ENCODE measurements around the gene ATP5MC2.

DNA sequence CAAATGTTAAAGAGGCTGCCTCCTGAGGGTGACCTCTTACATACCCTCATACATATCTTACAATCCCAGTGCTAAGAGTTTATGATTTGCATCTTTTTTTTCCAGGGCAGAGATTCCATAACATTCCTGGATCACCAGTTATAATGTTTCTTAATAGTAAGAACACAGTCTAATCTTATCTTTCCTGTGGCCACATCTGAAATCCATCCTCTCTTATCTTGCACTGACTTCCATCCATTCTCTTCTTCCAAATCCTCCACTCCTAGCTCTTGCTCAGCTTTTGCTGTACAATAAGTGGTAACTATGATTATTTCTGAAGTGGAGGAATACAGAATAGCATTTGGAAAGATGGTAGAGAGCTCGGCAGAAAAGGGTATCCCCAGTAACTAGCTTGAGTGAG, 45.1 kb upstream of the ATP5MC2 start:
- TF ChIP-seq, protein P1, sequence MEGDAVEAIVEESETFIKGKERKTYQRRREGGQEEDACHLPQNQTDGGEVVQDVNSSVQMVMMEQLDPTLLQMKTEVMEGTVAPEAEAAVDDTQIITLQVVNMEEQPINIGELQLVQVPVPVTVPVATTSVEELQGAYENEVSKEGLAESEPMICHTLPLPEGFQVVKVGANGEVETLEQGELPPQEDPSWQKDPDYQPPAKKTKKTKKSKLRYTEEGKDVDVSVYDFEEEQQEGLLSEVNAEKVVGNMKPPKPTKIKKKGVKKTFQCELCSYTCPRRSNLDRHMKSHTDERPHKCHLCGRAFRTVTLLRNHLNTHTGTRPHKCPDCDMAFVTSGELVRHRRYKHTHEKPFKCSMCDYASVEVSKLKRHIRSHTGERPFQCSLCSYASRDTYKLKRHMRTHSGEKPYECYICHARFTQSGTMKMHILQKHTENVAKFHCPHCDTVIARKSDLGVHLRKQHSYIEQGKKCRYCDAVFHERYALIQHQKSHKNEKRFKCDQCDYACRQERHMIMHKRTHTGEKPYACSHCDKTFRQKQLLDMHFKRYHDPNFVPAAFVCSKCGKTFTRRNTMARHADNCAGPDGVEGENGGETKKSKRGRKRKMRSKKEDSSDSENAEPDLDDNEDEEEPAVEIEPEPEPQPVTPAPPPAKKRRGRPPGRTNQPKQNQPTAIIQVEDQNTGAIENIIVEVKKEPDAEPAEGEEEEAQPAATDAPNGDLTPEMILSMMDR (IDR thresholded peaks at IDR 0.05): no peak
- TF ChIP-seq ZFX (IDR thresholded peaks at IDR 0.05; ENCODE audit: borderline replicate concordance): no peak
